Stimulated activated CD4-positive, alpha-beta T cell treated with anti-CD3 and anti-CD28 coated beads, Interleukin-1b, Interleukin-23, amount 100 ng/mL, for 1 hour (primary cell): ENCODE measurements around the gene TMEM236.
"Not testable (repeated sequence)": the region's sequence is repeated elsewhere in the genome, so short reads cannot be mapped to it uniquely, and the experiment has no call there.

Experiments
- DNase-seq, 2 donors: peaks; one replicate each; pipeline ENCODE4 v3.0.0-alpha.2; 2020; ENCODE audit warnings: low read depth in 2 of 2

Gene TMEM236, protein sequence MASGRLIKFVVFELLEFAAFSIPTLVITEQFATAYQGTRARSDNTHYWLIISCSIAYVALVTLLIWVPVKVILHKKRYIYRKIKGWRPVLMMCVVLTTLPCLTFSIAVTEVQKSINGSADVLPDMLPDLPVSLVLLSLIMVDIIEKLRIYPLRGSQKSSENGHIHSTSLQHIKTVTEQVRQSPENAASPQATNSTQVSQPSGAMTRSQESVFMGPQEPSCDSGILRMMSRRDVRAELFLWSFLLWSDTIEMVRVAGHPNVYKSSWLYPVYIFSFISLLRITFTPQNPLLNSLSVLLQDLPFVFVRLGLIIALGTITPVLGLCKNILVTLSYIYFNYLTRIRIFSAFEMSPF

GRCh38 chr10:17751781-17752445, at the start of gene TMEM236:
Gene TMEM236 (plus strand): TSS chr10:17752201. CDS start chr10:17752296, 95 bp downstream.
- DNase-seq = no peak

DNA sequence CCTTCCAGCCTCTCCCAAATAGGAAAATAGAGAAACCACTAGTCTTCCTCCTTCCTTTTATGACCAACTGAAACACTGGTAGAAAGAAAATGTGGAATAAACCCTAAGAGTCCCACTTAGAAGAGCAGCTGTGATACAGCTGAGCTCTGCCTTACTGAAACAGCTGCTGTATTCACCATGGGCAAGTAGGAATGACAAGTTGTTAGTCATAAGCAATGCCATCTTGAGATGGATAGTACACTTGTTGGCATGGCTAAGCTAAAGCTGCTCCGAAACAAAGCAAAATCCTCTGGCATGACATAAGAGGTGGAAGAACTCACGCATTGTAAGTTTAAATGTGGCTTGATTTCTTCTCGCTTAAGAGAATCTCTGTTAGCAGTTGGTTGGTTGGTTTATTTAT, 48.3 kb upstream of the TMEM236 start:
- no peak for DNase-seq

- DNase-seq = no peak
Observed at GRCh38 chr10:17708821-17709220, 43.2 kb upstream of the TMEM236 start.

- DNase-seq = no peak
Observed at GRCh38 chr10:17709492-17709891, 42.5 kb upstream of the TMEM236 start.

- DNase-seq = no peak
Observed at GRCh38 chr10:17710181-17710580, 41.8 kb upstream of the TMEM236 start.

DNA sequence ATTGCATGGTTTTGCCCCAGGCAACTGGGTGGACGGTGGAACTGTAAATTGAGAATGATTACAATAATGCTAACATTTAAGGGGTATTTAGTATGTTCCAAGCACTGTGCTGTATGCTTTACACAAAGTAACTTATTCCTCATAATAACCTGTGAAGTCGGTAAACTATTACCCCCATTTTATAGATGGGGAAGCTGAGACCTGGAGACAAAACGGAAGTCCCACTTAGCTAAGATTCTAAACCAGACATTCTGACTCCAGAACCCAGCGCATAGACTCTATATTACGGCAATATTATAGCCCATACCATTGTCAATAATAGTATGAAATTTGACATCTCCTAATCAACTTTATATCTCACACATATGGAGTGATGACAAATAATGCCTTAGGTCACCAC, 39.9 kb upstream of the TMEM236 start:
- DNase-seq = no peak

DNA sequence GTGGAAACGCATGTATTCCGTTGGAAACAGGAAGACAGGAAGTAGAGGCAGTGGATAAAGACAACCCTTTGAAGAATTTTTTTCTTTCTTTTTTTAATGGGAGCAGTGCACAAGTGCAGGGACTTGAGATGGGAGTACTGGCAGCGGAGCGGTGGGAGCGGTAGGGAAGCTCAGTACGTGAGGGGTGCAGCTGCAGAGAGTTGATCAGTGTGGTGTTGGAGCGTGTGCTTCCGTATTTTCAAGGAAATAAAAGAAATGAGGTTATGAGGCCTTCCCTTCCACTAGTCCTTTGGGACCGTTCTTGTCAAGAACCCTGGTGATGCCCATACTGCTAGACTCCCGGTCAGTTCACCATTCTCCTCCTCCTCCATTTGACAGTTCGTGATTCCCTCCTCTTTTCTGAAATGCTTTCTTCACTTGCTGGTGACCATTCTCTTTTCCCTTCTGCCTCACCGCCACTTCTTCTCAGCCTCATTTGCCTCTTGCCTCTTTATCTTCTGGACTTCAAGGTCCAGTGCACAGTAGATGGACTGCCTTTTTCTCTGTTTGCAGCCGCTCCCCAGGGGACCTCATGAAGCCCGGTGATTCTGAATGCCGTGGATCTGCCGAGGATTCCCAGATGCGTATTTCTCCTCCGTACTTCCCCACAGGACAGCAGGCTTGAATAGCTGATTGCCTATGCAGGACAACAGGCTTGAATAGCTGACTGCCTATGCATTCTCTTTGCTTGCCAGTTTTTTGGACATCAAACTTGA, 39.1 kb upstream of the TMEM236 start:
- no peak for DNase-seq

DNA sequence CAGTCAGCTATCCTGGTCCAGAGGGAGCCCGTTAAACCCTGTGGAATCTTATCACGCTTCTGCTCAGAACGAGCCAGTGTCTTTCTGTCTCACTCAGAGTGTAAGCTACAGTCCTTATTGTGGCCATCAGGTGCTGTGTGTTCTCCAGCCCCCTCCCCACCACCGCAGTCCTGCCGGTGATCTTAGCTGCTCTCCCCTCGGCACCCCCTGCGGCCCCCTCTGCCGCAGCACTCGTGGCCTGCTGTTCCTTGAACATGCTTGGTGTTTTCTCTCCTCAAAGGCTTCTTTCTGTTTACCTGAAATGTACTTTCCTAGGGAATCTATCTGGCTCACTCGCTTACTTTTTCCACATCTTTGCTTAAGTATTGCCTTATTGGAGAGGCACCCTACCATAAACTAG, 38.2 kb upstream of the TMEM236 start:
- DNase-seq = no peak

DNA sequence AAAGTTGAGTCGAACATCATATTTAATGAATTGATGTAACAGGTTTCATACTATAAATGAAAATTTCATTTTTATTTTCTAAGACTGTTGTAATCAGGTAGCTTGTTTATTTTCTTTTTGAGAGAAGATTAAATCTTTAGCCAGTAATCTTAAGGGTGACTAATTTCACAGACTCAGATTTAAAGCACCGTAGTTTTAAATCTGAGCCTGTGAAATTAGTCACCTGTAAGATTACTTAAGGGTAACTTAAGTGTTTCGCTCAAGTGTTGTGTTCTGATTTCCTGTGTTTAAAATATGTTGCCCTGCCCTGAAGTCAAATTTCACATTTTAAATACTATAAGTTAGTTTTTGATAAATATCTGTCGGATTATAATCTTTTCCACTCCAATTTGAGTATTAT, 35.8 kb upstream of the TMEM236 start:
- DNase-seq = no peak

DNA sequence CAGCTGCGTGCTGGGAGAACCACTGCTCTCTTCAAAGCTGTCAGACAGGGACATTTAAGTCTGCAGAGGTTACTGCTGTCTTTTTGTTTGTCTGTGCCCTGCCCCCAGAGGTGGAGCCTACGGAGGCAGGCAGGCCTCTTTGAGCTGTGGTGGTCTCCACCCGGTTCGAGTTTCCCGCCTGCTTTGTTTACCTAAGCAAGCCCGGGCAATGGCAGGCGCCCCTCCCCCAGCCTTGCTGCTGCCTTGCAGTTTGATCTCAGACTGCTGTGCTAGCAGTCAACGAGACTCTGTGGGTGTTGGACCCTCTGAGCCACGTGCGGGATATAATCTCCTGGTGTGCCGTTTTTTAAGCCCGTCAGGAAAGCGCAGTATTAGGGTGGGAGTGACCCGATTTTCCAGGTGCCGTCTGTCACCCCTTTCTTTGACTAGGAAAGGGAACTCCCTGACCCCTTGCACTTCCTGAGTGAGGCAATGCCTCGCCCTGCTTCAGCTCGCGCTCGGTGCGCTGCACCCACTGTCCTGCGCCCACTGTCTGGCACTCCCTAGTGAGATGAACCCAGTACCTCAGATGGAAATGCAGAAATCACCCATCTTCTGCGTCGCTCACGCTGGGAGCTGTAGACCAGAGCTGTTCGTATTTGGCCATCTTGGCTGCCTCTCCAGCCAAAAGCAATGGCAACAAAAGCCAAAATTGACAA, 29.5 kb upstream of the TMEM236 start:
- DNase-seq = not testable (repeated sequence)

DNA sequence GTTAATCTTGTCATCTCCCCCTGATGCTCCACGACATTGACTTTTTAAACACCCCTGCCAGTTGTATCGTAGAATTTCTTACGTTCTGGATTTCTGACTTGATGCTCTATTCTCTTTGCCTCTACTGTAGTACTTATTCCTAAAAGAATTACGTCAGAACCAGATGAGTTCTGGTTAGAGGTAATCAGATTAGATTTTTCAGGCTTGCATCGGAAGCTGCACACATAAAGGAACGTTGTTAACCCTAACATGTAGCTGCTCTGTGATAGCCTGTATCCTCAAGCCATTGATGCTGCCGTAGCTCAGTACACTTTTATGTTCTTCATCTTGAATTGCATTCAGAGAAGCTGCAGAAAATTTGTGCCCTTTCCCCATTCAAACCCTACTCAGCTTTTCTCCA, 26.3 kb upstream of the TMEM236 start:
- no peak for DNase-seq

DNA sequence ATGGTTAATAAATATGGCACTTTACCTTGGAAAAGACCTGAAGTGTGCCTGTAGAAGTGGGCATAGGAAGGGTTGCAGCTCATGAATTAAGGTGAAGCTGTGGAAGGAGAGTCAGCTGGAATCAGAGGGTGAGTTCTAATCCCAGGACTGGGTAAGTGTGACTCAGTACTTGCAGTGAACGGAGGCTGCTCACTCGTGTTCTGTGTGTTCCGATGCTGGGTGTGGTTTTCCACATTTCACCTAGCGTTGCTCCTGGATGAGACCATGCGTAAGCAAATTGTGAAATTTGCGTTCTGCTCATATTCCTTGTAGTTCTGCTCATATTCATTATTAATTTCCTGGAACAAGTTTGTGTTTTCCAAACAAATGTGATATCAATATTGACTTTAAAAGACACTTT, 22.4 kb upstream of the TMEM236 start:
- no peak for DNase-seq

DNA sequence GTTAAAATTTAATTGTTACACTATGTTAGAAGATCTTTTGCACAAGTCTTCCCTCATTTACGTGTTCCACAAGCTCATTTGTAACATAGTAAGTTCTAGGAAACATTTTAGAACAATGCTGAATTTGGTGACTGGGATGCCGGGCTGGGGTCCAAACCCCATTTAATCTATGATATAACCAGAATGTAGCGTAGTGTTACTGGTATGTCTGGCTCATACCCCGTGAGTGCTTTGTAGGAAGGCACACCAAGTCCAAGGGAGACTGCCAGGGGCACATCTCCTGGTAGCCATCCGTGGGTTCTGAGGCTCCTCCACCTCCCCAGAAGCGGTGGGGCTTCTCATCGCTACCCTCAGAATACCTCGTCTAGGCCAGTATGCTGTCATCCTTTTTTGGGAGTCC, 21.3 kb upstream of the TMEM236 start:
- no peak for DNase-seq

- DNase-seq = no peak
Observed at GRCh38 chr10:17731331-17732020, 20.5 kb upstream of the TMEM236 start.

- DNase-seq = no peak
Observed at GRCh38 chr10:17733620-17734019, 18.4 kb upstream of the TMEM236 start.

- DNase-seq = no peak
Observed at GRCh38 chr10:17734432-17735080, 17.4 kb upstream of the TMEM236 start.

- no peak for DNase-seq
Observed at GRCh38 chr10:17735166-17735941, 16.6 kb upstream of the TMEM236 start.

GRCh38 chr10:17736223-17736622, 15.8 kb upstream of the TMEM236 start:
- no peak for DNase-seq

- DNase-seq = no peak
Observed at GRCh38 chr10:17737027-17737965, 14.7 kb upstream of the TMEM236 start.
